ENCODE measurements around the gene SIX1.

Gene SIX1

DNA sequence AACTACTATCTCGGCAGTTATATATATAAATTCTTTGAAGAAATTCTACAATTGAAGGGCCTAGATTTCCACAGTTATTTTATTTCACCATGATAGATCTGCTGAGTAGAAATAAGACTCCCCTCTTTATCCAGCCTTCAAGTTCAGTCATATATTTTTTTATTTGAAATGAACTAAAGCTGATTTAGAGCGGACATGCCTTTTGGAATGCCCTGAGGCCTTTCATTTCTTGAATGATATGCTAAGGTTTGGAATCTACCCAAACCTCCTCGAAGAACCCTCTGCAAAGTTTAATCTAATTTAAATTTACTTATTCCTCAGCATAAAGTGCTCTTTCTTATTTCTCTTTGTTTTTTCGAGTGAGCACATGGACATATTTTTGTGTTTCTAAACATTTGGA, 15.1 kb downstream of the SIX1 start:
- Mint-ChIP-seq H3K27ac (no peak overlapping the region), H3K36me3 (ENCODE audit: low read depth) (peaks cover 21% of the 10 kb centered on the region), H3K27me3 (ENCODE audit: low read depth, poor library complexity) (peaks cover 9% of the 10 kb centered on the region), H3K9me3 (no peaks in the 10 kb centered on the region), H3K4me1 (peaks cover 66% of the 10 kb centered on the region), H3K4me3 (no peak overlapping the region)
- no peak for DNase-seq
- TF ChIP-seq, protein P1, sequence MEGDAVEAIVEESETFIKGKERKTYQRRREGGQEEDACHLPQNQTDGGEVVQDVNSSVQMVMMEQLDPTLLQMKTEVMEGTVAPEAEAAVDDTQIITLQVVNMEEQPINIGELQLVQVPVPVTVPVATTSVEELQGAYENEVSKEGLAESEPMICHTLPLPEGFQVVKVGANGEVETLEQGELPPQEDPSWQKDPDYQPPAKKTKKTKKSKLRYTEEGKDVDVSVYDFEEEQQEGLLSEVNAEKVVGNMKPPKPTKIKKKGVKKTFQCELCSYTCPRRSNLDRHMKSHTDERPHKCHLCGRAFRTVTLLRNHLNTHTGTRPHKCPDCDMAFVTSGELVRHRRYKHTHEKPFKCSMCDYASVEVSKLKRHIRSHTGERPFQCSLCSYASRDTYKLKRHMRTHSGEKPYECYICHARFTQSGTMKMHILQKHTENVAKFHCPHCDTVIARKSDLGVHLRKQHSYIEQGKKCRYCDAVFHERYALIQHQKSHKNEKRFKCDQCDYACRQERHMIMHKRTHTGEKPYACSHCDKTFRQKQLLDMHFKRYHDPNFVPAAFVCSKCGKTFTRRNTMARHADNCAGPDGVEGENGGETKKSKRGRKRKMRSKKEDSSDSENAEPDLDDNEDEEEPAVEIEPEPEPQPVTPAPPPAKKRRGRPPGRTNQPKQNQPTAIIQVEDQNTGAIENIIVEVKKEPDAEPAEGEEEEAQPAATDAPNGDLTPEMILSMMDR (IDR thresholded peaks at IDR 0.05) = no peak

DNA sequence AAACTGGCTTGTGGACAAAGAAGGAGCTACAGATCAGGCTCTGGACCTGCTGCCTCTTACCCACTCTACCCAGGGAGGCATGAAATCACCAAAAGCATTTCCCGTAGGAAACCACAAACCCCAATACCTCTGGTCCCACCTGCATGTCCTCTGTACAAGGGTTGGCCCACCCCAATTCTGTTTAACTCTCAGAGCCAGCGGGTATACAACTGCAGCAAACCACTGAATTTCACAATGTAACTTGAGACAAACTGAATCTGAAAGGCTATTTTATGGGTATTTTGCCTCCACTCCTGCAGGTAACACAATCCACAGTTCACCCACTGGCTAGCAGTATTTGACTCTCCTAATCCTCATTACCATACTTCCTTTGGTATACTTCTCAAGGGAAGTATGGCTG, 16.5 kb downstream of the SIX1 start:
- H3K4me3 Mint-ChIP-seq = peak overlapping the region; percentile 47

DNA sequence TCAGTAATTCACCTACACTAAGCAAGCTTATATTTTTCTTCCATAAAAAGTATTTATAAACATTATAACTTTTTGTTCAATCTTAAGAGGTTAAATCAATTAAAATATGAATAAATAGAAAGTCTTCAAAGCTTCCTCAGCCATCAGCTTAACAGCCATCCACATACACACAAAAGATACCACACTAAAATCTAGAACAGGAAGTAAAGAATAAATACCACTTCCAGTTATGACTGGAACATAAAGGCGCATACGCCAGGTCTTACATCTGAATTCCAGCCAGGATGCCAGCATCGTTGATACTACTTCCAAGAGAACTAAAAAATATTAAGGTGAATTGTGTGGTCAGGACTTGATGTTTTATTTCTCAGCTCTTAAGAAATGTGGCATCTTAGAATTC, 17.0 kb downstream of the SIX1 start:
- Mint-ChIP-seq H3K36me3 (ENCODE audit: low read depth) (peaks cover 30% of the 10 kb centered on the region), H3K9me3 (no peaks in the 10 kb centered on the region), H3K27ac (peak overlapping the region; percentile 93), H3K4me3 (no peak overlapping the region), H3K4me1 (peaks cover 51% of the 10 kb centered on the region), H3K27me3 (ENCODE audit: low read depth, poor library complexity) (peaks cover 6% of the 10 kb centered on the region)
- no peak for DNase-seq
- TF ChIP-seq, protein P1 (IDR thresholded peaks at IDR 0.05) = no peak

More for the DNA sequence above, 16.5 kb downstream of the SIX1 start:
- Mint-ChIP-seq H3K9me3 (no peaks in the 10 kb centered on the region), H3K27ac (peak overlapping the region; percentile 93), H3K36me3 (ENCODE audit: low read depth) (peaks cover 30% of the 10 kb centered on the region), H3K27me3 (ENCODE audit: low read depth, poor library complexity) (peaks cover 6% of the 10 kb centered on the region), H3K4me1 (peaks cover 52% of the 10 kb centered on the region)
- no peak for DNase-seq
- TF ChIP-seq, protein P1 (IDR thresholded peaks at IDR 0.05) = no peak

DNA sequence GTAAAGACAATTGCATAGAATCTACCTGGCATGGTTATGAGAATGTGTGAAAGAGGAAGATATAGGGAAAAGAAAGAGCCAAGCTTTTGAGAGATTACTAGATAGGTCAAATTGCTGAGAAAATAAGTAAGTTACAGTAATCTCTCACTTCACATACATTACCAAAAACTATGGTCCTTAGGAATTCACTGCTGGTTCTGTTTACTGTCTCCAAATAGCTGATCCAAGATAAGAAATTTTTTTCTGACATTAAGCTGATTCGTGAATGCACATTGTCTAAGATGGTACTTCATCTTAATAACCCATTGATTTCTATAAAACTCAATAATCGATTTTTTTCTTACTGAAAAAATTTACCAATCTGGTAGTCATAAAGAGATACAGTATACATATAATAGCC, 17.4 kb downstream of the SIX1 start:
- Mint-ChIP-seq H3K27ac (no peak overlapping the region), H3K9me3 (no peaks in the 10 kb centered on the region), H3K27me3 (ENCODE audit: low read depth, poor library complexity) (peaks cover 6% of the 10 kb centered on the region), H3K36me3 (ENCODE audit: low read depth) (peaks cover 30% of the 10 kb centered on the region), H3K4me1 (peaks cover 47% of the 10 kb centered on the region), H3K4me3 (no peak overlapping the region)
- DNase-seq = no peak
- TF ChIP-seq, protein P1 (IDR thresholded peaks at IDR 0.05) = no peak

DNA sequence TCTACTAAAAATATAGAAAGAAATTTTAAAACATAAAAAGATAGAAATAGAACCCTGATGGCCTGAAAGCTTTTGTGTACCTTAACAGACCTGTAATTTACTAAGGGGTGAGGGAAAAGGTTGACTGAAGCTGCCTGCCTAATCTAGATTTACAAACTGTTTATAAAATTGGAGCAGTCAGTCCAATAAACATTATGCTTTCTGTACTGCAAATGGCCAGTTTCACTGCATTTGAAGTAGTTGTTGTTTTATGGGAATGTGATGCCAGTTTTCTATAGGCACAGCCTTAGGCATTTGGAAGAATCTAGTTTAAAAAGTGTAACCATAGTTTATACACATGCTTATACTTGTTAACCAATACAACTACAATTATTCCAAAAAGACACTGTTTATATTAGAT, 19.1 kb downstream of the SIX1 start:
- Mint-ChIP-seq H3K27me3 (ENCODE audit: low read depth, poor library complexity) (peaks cover 3% of the 10 kb centered on the region), H3K27ac (no peak overlapping the region), H3K9me3 (no peaks in the 10 kb centered on the region), H3K4me1 (peaks cover 35% of the 10 kb centered on the region), H3K36me3 (ENCODE audit: low read depth) (peaks cover 20% of the 10 kb centered on the region), H3K4me3 (no peak overlapping the region)
- TF ChIP-seq, protein P1 (IDR thresholded peaks at IDR 0.05) = no peak
- no peak for DNase-seq

DNA sequence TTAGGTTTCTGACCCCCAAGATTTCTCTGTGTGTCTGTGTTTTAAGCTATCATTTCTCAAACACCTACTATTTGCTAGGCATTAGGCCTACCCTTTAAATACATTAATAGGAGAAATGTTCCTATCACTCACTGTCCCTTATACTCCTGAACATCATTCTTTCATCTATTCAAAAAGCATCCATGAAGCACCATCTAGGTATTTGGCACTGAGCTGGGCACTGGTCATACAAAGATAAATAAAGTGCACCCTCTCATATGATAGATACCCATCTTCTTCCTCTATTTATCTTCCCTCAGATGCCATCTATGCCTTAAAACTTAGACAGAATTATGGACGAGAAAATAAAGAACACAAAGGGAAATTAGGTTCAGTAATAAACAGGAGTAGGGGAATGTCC, 20.4 kb downstream of the SIX1 start:
- peaks cover 19% of the 10 kb centered on the region for H3K36me3 Mint-ChIP-seq (ENCODE audit: low read depth)
- TF ChIP-seq, protein P1 (IDR thresholded peaks at IDR 0.05) = no peak
- H3K4me1 Mint-ChIP-seq = peaks cover 37% of the 10 kb centered on the region
- no peak overlapping the region for H3K4me3 Mint-ChIP-seq
- H3K9me3 Mint-ChIP-seq = no peaks in the 10 kb centered on the region
- no peak overlapping the region for H3K27ac Mint-ChIP-seq
- no peak for DNase-seq
- peaks cover 3% of the 10 kb centered on the region for H3K27me3 Mint-ChIP-seq (ENCODE audit: low read depth, poor library complexity)
